CD4-positive, alpha-beta T cell treated with Interleukin-1 beta for 1 hour (primary cell): Measurements from ENCODE around the gene REG4.
"Not testable (repeated sequence)": the region's sequence is repeated elsewhere in the genome, so short reads cannot be mapped to it uniquely, and the experiment has no call there.

Source experiments
- DNase-seq, 2 donors: peaks; one replicate each; pipeline ENCODE4 v3.0.0-alpha.2; 2020 to 2022

The REG4 gene

DNA sequence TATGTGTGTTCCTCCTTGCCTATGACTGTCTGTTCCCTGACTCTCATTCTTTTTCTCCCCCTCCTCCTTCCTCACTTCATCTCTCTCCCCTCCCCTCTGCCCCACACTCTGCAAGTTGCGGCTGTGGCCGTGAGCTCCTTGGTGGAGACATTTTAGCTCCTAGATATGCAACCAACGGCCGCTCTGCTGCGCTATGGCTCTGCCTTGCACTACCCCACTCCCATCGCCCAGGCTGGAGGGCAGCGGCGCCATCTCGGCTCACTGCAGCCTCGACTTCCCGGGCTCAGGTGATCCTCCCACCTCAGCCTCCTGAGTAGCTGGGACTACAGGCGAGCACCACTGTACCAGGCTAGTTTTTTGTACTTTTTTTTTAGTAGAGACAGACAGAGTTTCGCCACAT is 5.5 kb downstream of the REG4 start:
- no peak for DNase-seq

DNA sequence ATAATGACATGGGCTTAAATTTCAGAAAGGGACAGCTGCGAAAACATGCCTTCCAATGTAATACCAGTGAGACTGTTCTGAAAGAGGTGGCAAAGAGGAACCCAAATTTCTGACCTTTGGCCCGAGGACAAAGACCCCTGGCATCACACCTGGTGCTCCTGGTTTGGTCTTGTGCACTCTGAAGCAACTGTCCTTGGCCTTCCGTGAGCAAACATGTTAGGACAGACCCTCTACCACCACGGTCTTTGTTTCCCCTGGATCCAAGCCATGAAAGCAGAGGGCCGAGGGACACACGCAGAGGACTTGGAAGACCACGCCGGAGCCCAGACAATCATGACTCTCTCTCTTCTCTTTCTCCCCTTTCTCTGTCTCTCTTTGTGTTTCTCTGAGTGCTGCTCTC is 6.0 kb downstream of the REG4 start:
- DNase-seq = no peak

- no peak for DNase-seq
Measured at GRCh38 chr1:119799599-119800177, 11.6 kb downstream of the REG4 start.

DNA sequence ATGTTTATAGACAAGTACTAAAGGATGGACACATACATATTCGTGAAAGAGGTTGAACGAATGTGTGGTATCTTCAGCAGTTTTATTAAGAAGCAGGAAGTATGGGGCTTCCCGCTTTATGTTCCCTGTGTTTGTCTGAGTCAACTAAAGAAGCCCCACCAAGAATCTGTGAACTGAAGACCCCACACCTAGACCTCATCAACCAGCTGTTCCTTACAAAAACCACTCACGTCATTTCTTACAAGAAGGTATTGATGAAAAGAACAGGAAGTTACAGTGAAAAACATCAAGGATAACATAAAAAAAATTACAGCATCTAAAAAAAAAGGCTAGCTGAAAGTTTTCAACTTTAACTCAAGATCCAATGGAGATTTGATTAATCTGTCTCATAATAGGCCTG is 12.3 kb downstream of the REG4 start:
- no peak for DNase-seq

- no peak for DNase-seq
Measured at GRCh38 chr1:119797606-119798005, 13.7 kb downstream of the REG4 start.

- no peak for DNase-seq
Measured at GRCh38 chr1:119797162-119797561, 14.1 kb downstream of the REG4 start.

- DNase-seq = no peak
Measured at GRCh38 chr1:119795261-119796200, 15.7 kb downstream of the REG4 start.

GRCh38 chr1:119794876-119795240 is 16.4 kb downstream of the REG4 start:
- DNase-seq = no peak

DNA sequence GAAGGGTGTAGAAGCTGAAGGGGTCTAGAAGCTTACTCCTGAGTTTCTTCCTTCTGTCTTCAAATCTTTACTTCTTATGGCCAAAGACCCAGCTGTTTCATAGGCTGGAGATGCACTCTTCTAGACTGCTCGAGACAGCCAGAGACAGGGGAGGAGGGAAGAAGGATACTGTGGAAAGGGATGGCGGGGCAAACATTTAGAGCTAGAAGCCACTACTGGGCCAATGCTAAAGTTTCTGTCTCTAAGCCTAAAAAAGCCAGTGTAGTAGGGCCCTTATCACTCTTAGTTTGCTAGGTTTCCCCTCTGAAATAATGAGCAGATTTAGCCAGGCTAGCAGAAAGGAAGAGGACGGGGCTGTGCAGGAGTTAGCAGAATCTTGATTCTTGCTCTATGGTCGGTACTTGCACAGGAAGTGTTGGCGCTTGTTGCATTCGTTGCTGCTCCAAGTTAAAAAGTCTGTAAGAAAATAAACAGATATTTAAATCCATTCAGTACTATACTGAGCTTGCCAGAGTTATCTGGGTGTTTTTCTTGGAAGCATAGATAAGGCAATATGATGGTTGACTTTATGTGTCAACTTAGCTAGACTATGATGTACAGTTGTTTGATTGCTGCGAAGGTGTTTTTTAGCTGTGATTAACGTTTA is 16.9 kb downstream of the REG4 start:
- no peak for DNase-seq

DNA sequence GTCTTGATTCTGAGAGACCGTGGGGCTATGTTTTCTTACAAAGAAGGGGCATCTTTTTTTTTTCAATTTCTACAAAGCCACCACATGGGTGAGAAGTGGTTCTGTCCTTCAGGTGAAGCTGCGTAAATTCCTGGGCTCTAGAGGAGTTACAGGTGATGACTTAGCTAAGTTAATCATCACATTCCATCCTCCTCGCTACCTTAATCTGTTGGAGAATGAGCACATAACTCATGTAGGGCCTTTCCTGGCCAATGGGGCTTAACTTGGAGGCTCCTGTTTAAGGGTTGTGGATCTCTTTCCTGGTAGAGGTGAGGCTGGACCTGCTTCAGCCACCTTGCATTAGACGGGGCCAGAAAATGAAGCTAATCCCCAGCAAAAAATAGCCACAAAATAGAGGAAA is 19.9 kb downstream of the REG4 start:
- DNase-seq = no peak

GRCh38 chr1:119790451-119791198 is 20.6 kb downstream of the REG4 start:
- DNase-seq = no peak

DNA sequence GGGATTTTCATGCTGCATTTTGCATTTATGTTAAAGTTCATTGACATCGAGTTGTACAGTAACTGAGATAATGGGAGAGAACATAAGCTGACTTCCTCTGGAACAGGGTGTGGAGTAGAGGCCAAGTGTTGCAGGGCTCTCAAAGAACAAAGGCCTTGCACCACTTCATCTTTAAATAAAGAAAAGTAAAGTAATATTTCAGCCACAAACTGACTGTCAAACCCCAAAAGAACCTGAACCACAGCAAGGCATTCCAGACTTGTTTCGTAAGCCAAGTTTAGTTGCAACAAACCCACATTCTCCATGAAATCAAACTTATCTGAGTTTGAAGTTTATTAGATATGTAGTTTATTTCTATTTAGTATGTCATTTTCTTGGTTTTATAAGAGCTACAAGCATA is 23.5 kb downstream of the REG4 start:
- no peak for DNase-seq

GRCh38 chr1:119786473-119787050 is 24.7 kb downstream of the REG4 start:
- not testable (repeated sequence) for DNase-seq

- not testable (repeated sequence) for DNase-seq
Measured at GRCh38 chr1:119786046-119786445, 25.2 kb downstream of the REG4 start.

GRCh38 chr1:119784191-119784781 is 27.0 kb downstream of the REG4 start:
- DNase-seq = no peak

DNA sequence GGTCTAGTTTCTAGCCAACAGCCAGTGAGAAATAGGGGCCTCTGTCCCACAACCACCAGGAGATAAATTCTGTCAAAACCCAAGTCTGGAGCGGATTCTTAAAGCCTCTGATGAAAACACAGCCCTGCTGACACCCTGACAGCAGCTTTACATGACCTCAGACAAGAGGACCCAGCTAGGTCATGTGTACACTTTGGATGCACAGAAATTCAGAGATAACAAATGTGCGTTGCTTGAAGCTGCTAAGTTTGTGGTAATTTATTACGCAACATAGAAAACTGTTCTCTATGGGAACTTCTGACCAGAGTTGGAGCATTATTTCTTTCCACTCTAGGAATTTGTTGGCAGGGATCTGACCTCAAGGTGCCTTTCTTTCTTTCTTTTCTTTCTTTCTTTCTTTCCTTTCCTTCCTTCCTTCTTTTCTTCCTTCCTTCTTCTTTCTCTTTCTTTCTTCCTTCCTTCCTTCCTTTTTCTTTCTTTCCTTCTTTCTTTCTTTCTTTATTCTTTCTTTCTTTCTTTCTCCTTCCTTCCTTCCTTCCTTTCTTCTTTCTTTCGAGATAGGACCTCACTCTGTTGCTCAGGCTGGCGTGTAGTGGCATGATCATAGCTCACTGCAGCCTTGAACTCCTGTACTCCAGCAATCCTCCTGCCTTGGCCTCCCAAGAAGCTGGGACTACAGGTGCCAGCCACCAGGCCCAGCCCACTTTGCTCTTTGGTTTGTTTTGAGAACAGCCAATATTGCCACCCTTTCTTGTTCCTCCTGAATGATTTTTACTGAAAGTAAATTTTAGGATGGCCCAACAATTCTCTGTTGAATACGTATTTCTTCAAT is 27.7 kb downstream of the REG4 start:
- no peak for DNase-seq

DNA sequence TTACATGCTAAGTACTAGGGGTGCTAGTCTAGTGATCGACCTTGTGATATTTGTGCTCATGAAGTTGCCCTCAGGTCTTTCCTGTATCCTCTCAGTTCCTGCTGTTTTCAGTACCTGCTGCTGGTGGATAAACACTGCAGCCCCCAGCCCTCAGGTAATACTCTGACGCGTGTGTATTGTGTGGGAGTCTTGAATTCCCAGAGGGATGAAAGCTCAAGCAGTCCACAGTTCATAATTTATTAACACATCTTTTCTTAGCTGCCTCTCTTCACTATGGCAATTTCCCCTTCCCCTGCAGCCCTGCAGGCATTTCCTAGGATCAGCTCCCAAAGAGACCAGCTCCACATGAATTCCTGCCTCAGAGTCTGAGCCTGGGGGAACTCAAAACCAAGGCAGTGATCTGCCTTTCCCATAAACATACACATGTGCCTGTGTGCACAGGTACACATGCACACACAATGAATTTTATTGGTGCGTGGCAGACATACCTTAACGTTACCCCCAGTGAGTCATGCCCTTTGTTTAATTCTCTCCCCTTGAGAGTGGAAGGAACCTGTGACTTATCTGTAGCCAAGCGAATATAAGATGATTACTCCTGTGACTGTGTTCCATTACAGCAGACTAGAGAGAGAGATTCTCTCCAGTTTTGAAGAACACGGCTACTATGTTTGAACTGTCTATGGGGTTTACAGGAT is 28.5 kb downstream of the REG4 start:
- no peak for DNase-seq

GRCh38 chr1:119781434-119782210 is 29.6 kb downstream of the REG4 start:
- no peak for DNase-seq

- DNase-seq = no peak
Measured at GRCh38 chr1:119779869-119780356, 31.3 kb downstream of the REG4 start.
